SK-N-MC (cell line): Measurements from ENCODE around the gene DPF3.

Experiments
- DNase-seq: peaks from one replicate; pipeline ENCODE4 v3.0.0-alpha.2; 2011; ENCODE audit warnings: low read depth, low spot score
- H3K27ac ChIP-seq: fragments of 200-600 bp; sonication (generic); 2 replicates; pipeline ENCODE4 v1.5.1; 2016; ENCODE audit warnings: mixed run types
- H3K36me3 ChIP-seq: fragments of 200-600 bp; sonication (generic); 2 replicates; pipeline ENCODE4 v1.6.1; 2017; ENCODE audit warnings: antibody characterized with exemption, low read length, mixed read lengths; ENCODE audit not compliant: insufficient read depth
- H3K4me3 ChIP-seq: fragments of 200-600 bp; sonication (generic); 2 replicates; pipeline ENCODE4 v1.5.1; 2016
- H3K9ac ChIP-seq: fragments of 200-600 bp; sonication (generic); 2 replicates; pipeline ENCODE4 v1.8.0; 2017; ENCODE audit warnings: mixed run types, mixed read lengths; ENCODE audit not compliant: insufficient read length
- H3K9me3 ChIP-seq: fragments of 200-600 bp; sonication (generic); 2 replicates; pipeline ENCODE4 v1.6.1; 2017; ENCODE audit warnings: low read depth, mild to moderate bottlenecking, antibody characterized with exemption, low read length, moderate library complexity, mixed read lengths
- EZH2 ChIP-seq: fragments of 200-600 bp; sonication (generic); IDR thresholded peaks from one replicate; pipeline ENCODE4 v1.6.1; 2017; ENCODE audit warnings: antibody characterized with exemption
- FOXP2 ChIP-seq: optimal IDR thresholded peaks from 2 replicates; pipeline ENCODE3; 2011; ENCODE audit warnings: mild to moderate bottlenecking, moderate library complexity; ENCODE audit not compliant: insufficient read depth; ENCODE audit errors: extremely low read length, control extremely low read depth
- POLR2AphosphoS5 ChIP-seq: IDR thresholded peaks from 2 replicates; pipeline ENCODE4 v1.6.1; 2012; ENCODE audit warnings: mild to moderate bottlenecking, low read depth, low read length, borderline replicate concordance

DPF3 gene

DNA sequence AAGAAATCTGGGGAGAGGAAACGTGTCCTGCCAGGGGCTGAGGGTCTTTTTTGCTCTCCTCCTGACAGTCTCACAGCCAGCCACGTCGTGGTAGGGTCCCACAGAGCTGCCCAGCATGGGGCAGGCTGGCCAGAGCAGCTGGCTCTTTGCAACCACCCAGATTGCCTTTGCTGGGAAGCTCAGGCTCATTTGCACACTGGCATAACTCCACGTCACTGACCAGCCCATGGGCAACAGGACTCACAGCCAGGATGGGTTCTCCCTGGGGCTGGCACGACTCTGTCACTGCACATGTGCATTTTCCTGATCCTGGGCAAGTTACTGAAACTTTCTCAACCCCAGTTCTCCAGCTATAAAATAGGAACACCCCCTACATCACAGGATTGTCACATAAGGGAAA, 242.2 kb downstream of the DPF3 start:
- no peak for DNase-seq
- Histone ChIP-seq H3K9me3 (no peaks in the 10 kb centered on the region), H3K36me3 (no peaks in the 10 kb centered on the region), H3K4me3 (no peak overlapping the region), H3K27ac (no peak overlapping the region), H3K9ac (no peak overlapping the region)
- no peak for TF ChIP-seq EZH2
- no peak for TF ChIP-seq FOXP2
- no peak for TF ChIP-seq POLR2AphosphoS5

DNA sequence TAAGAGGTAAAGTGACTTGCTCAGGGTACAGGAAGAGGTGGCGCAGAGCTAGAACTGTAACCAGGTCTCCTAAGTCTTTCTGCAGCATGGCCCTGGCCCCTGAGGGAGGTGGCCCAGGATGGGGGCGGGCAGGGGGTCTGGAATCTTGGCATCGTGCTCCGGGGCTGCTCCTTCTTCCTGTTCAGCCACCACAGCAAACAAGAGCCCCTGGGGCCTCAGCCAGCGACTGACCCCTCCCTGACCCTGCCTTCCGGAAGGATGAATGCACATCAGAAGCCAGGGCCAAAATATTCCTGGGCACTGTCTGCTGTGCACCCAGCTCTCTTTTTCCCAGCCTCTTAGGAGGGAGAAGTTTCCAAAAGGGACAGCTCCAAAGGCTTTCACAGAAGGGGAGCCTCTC, 242.8 kb downstream of the DPF3 start:
- no peaks in the 10 kb centered on the region for H3K9me3 ChIP-seq
- DNase-seq, result no peak
- no peaks in the 10 kb centered on the region for H3K36me3 ChIP-seq
- no peak overlapping the region for H3K9ac ChIP-seq
- no peak overlapping the region for H3K27ac ChIP-seq
- no peak overlapping the region for H3K4me3 ChIP-seq
- TF ChIP-seq EZH2, result no peak
- TF ChIP-seq POLR2AphosphoS5, result no peak
- no peak for TF ChIP-seq FOXP2

DNA sequence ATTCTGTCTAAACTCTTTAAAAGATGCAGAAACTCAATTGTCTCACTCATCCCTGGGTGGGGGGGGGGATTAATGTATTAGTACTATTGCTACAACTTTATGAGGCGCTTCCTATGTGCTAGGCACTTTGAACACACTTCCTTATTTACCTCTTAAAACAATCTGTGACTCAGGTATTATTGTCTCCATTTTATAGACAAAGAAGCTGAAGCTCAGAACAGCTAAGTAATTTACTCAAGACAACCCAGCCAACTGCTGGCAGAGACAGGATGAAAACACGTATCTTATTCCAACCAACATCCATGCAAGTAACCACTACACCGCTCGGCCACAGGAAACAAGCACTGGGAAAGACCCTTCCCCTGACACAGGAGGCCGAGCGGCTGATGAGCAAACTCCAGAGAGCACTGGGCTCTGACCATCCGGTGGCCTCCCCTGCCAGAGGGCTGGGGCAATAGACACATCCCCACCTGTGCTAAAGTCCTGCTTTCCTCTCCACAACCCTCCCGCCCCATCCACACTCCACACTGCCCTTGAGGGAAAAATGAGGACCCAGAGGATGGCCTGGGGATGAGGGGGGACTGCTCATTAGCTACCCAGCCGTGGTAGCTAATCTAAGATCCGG, 244.2 kb downstream of the DPF3 start:
- Histone ChIP-seq H3K9ac (no peak overlapping the region), H3K36me3 (no peaks in the 10 kb centered on the region), H3K4me3 (no peak overlapping the region), H3K9me3 (no peaks in the 10 kb centered on the region), H3K27ac (no peak overlapping the region)
- DNase-seq, result no peak
- TF ChIP-seq EZH2 (no peak), FOXP2 (no peak), POLR2AphosphoS5 (no peak)

DNA sequence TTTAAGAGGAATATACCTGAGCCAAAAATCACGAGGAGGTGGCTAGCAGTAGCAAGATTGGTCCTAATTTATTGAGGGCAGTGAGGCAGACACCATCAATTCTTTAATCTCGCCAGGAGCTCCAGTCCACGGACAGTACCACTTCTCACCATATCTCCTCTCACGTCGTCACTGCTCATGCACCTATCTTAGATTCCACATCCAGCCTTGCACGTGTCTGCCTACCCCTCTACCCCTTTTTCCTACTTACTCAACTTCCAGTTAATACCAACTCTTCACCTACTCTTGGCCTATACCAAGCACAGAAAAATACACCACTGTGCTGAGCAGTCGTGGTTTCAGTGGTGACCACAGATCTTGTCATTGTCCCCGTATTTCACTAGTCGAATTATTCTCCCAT, 246.1 kb downstream of the DPF3 start:
- Histone ChIP-seq H3K4me3 (no peak overlapping the region), H3K36me3 (no peaks in the 10 kb centered on the region), H3K27ac (no peak overlapping the region), H3K9ac (no peak overlapping the region), H3K9me3 (no peaks in the 10 kb centered on the region)
- no peak for DNase-seq
- TF ChIP-seq POLR2AphosphoS5 (no peak), EZH2 (no peak), FOXP2 (no peak)

- Histone ChIP-seq H3K9me3 (no peaks in the 10 kb centered on the region), H3K36me3 (no peaks in the 10 kb centered on the region), H3K27ac (no peak overlapping the region), H3K4me3 (no peak overlapping the region), H3K9ac (no peak overlapping the region)
- TF ChIP-seq EZH2, result no peak
- no peak for TF ChIP-seq POLR2AphosphoS5
- TF ChIP-seq FOXP2, result no peak
- DNase-seq, result no peak
These were observed 246.9 kb downstream of the DPF3 start for GRCh38 chr14:72646861-72647528.

DNA sequence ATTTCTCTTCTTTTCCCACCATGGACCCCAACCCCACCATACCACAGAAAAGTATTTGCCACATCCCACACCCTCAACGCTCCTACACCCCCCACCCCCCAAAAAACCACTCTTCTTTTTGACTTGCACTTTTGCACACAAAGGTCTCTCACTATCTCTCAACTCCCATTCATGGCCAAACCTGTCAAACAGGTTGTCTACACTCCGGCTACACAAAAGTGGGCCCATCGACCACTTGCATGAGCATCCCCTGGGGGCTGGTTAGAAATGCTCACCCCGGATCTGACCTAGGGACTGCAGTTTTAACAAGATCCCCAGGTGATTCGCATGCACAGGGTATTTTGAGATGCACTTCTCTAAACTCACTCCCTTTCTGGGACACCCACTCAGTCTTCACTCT, 248.2 kb downstream of the DPF3 start:
- no peak for DNase-seq
- TF ChIP-seq POLR2AphosphoS5 (no peak), FOXP2 (no peak), EZH2 (no peak)

DNA sequence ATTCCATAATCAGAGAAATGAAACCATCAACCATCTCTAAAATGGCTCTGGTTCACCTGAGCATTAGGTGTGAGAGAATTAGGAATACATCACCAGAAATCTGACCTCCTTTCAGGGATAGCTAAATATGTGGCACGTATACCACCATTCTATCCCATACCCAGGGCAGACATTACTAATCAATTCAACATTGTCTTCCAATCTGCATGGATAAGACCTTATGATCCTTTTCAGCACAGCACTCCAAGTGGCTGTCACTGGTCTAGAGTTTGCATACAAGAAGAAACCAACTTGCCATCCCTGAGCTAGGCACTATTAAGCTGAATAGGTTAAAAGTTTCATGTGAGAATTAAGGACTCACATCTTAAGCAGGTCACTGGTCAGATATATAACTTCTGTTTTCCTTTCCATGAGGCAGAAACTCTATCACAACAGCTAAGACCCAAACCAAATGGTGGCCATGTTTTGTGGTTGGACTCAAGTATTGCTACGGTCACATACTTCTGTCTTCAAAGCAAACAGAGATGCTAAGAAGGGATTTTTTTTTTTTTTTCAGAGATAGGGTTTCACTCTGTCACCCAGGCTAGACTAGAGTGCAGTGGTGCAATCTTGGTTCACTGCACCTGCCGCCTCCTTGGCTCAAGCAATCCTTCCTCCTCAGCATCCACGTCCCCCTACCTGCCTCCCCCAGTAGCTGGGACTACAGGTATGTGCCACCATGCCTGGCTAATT, 249.0 kb downstream of the DPF3 start:
- TF ChIP-seq FOXP2 (no peak), POLR2AphosphoS5 (no peak), EZH2 (no peak)
- no peaks in the 10 kb centered on the region for H3K9me3 ChIP-seq
- no peaks in the 10 kb centered on the region for H3K36me3 ChIP-seq
- no peak overlapping the region for H3K27ac ChIP-seq
- DNase-seq, result no peak
- no peak overlapping the region for H3K9ac ChIP-seq
- H3K4me3 ChIP-seq, result no peak overlapping the region

More for the DNA sequence above, 248.2 kb downstream of the DPF3 start:
- Histone ChIP-seq H3K4me3 (no peak overlapping the region), H3K27ac (no peak overlapping the region), H3K36me3 (no peaks in the 10 kb centered on the region), H3K9ac (no peak overlapping the region), H3K9me3 (no peaks in the 10 kb centered on the region)

DNA sequence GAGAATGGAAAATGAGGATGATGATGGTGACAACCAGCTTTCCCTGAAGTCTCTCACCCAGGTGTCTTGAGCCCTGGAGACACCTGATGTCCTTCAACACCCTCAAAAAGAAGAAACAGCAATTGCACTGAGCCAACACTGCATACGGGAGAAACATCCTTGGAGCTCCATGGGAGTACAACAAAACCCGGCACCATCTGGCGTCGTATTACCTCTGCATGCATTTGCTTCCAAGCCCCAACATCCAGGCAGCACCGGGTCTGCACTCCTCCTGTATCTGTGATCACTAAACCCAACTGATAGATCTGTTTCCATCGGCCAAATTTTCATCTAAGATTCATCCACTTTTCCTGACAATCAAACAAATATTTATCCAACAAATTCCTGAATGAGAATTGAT, 249.9 kb downstream of the DPF3 start:
- no peaks in the 10 kb centered on the region for H3K9me3 ChIP-seq
- no peak overlapping the region for H3K27ac ChIP-seq
- DNase-seq, result no peak
- TF ChIP-seq POLR2AphosphoS5 (no peak), EZH2 (no peak), FOXP2 (no peak)
- no peak overlapping the region for H3K9ac ChIP-seq
- no peak overlapping the region for H3K4me3 ChIP-seq
- no peaks in the 10 kb centered on the region for H3K36me3 ChIP-seq
